Activated CD8-positive, alpha-beta T cell treated with anti-CD3 and anti-CD28 coated beads, Interleukin-2, amount 10 ng/mL, durations not matched to agents 7 days and 5 days (primary cell): ENCODE measurements around the gene FBXW5. TPM values are rescaled to one million over a fixed set of nuclear protein-coding genes. Genes with fewer than 3 reads are reported as not detected.

ENCODE experiments used
- ATAC-seq: fragments of 150-1000 bp; cut with Tn5 transposase; one replicate; pipeline ENCODE4 v1.10.0; 2021; ENCODE audit warnings: moderate library complexity
- CTCF ChIA-PET: fragments of 350-600 bp; sonication (Branson Sonifier 250); formaldehyde crosslinking; loops from one replicate; lab custom pipeline; 2021; ENCODE audit warnings: antibody characterized with exemption; lab: Charles Lee
- POLR2A ChIA-PET: fragments of 350-600 bp; sonication (Branson Sonifier 250); formaldehyde crosslinking; loops from one replicate; lab custom pipeline; 2021; ENCODE audit warnings: antibody characterized with exemption; lab: Charles Lee
- DNase-seq: peaks from one replicate; pipeline ENCODE4 v3.0.0-alpha.2; 2020
- H3K27ac Mint-ChIP-seq: one replicate; pipeline ENCODE4 v1.8.0; 2021; ENCODE audit warnings: mild to moderate bottlenecking, mixed read lengths
- H3K27me3 Mint-ChIP-seq: one replicate; pipeline ENCODE4 v1.8.0; 2021; ENCODE audit warnings: low read depth, mixed read lengths
- H3K36me3 Mint-ChIP-seq: one replicate; pipeline ENCODE4 v1.8.0; 2021; ENCODE audit warnings: low read depth, mixed read lengths
- H3K4me1 Mint-ChIP-seq: one replicate; pipeline ENCODE4 v1.8.0; 2021; ENCODE audit warnings: low read depth, mixed read lengths
- H3K4me3 Mint-ChIP-seq: one replicate; pipeline ENCODE4 v1.8.0; 2021; ENCODE audit warnings: mild to moderate bottlenecking, mixed read lengths
- H3K9me3 Mint-ChIP-seq: one replicate; pipeline ENCODE4 v1.8.0; 2022; ENCODE audit warnings: mixed read lengths; ENCODE audit not compliant: insufficient read depth
- total RNA-seq, 2 experiments: library from RNA; stranded (reverse); gene quantifications; one replicate each; pipeline ENCODE4 v1.2.3, GENCODE V29; 2021

FBXW5 gene
- total RNA-seq, 2 experiments from 2014 or later = 103 to 104 TPM

DNA sequence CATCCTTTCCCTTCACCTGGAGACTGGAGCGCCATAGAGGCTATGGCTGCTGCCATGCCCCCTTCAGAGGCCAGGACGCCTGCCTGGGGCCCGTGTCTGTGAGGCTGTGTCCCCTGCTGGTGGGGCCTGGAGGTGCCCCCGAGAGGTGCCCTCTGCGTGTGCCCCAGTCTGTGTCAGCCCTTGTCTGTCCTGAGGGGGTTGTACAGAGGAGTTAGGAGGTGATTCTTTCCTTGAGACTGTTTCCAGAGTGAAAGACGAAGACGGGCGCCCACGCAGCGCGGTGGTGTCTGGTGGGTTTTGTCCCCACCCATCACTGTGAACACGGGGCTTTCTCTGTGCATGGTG, 33.7 kb downstream of the FBXW5 start:
- no peak for DNase-seq
- Mint-ChIP-seq H3K27me3 (no peaks in the 10 kb centered on the region), H3K9me3 (no peaks in the 10 kb centered on the region), H3K36me3 (peaks cover 52% of the 10 kb centered on the region), H3K27ac (no peak overlapping the region), H3K4me1 (no peaks in the 10 kb centered on the region), H3K4me3 (no peak overlapping the region)
- ATAC-seq = peak; percentile 47
- ChIA-PET POLR2A (interaction anchor here (1.2 kb wide), 1 partner anchor 85 kb away, joined by 3 read pairs; the partner anchor contains the start of gene CLIC3), CTCF (no interaction called here)

DNA sequence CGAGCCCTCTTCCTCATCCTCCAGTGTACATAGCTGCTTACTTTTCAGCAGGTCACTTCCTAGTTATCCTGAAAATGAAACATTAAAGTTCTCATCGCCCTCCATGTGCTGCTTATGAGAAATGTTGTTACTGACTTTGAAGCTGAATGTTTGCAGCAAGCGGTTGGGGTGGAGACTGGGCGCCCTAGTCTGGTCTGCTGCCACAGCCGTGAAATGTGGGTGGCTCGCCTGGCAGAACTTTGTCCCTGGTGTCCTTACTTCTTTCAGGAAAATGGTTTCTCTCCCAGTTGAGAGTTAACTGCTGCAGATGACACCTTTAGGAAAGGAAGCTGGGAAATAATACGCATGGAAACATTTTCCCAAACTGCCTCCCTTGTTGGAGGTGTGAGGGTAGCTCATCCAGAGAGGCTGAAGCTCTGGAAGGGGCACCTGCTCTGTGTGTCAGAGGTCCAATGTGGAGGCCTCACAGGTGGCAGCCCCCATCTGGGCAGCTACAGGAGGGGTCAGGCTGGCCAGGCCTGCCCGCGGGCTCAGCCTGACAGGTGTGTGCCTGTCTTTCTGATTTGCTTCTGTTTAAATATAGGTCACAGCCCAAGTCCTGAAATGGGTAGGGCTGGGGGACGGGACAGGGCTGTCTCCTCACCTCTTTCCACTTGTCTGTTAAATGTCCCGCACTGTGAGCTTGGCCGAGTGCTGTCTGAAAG, 34.2 kb downstream of the FBXW5 start:
- Mint-ChIP-seq H3K9me3 (no peaks in the 10 kb centered on the region), H3K4me1 (no peaks in the 10 kb centered on the region), H3K4me3 (no peak overlapping the region), H3K27ac (no peak overlapping the region), H3K36me3 (peaks cover 50% of the 10 kb centered on the region), H3K27me3 (no peaks in the 10 kb centered on the region)
- CTCF ChIA-PET = no interaction called here
- POLR2A ChIA-PET = interaction anchor here (0.6 to 1.2 kb wide), 2 partner anchors 52 to 86 kb away, joined by 3 read pairs; partner anchors contain the start of gene CLIC3
- DNase-seq (no peak), ATAC-seq (peak; percentile 14)

DNA sequence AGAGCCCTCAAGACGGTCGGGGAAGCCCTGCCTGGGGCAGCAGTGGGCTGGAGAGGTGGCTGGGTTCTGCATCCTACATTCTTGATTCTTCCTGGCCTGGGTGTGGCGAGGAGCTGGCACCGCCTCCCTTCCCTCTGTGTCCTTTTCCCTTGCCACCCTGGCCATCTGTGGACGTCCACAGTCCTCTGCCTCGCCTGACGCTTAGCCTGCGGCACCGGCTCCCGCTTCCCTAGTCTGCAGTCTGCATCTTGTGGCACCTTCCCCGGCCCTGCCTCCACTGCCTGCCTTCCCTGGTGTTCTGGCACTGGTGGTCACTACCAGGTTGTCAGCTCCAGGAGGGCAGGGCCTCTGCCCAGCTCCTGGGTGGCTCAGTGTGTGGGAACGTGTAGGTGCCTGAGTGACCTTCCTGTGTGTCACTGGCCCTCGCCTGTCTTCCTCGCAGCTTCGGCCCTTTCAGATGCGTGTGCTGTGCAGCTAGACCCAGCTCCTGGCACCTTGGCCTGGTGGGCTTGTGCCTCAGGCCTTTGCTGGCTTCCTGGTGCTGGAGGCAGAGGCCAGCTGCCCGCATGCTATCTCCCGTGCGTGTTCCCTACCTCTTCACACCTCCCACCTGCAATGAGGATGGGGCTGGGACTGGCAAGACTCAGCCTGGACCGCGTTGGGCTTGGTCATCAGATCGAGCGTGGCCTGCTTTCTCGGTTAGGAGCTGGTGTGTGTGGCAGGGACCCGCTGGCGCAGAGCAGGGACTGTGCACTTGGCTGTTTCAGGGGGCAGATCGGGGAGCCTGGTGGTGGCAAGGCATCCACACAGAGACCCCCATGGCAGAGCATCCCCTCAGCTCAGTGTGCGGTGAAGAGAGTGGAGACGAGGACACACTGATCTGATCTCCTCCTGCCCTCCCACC, 37.3 kb downstream of the FBXW5 start:
- Mint-ChIP-seq H3K4me3 (no peak overlapping the region), H3K27me3 (no peaks in the 10 kb centered on the region), H3K4me1 (peaks cover 9% of the 10 kb centered on the region), H3K27ac (no peak overlapping the region), H3K36me3 (peaks cover 51% of the 10 kb centered on the region), H3K9me3 (no peaks in the 10 kb centered on the region)
- no peak for DNase-seq
- ATAC-seq = no peak
- CTCF ChIA-PET = no interaction called here
- POLR2A ChIA-PET = no interaction called here

DNA sequence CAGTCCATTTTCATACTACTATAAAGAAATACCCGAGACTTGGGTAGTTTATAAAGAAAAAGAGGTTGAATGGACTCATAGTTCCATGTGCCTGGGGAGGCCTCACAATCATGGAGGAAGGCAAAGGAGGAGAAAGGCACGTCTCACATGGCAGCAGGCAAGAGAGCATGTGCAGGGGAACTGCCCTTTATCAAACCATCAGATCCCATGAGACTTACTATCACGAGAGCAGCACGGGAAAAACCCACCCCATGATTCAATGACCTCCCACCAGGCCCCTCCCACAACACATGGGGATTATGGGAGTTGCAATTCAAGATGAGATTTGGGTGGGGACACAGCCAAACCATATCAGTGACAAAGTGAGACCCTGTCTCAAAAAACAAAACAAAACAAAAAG, 38.3 kb downstream of the FBXW5 start:
- CTCF ChIA-PET = no interaction called here
- POLR2A ChIA-PET = no interaction called here
- Mint-ChIP-seq H3K4me3 (no peak overlapping the region), H3K9me3 (no peaks in the 10 kb centered on the region), H3K27me3 (no peaks in the 10 kb centered on the region), H3K36me3 (peaks cover 60% of the 10 kb centered on the region), H3K4me1 (peaks cover 19% of the 10 kb centered on the region), H3K27ac (peak overlapping the region; percentile 39)
- DNase-seq (no peak), ATAC-seq (no peak)

DNA sequence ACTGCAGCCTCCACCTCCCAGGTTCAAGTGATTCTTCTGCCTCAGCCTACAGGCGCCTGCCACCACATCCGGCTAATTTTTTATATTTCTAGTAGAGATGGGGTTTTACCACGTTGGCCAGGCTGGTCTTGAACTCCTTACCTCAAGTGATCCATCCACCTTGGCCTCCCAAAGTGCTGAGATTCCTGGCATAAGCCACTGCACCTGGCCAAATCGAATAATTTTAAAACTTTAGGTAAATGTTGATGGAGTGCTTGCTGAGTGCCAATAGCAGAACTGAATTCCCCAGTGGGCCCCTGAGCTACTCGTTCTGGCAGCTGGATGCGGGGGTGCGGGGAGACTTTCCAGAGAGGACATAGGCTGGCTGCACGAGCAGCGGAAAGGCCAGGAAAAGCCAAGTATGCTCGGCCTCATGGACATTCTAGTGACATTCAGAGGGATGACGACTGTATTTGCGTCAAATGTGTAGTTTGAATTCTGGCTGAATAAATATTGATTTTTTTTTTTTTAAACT, 41.4 kb downstream of the FBXW5 start:
- Mint-ChIP-seq H3K27ac (no peak overlapping the region), H3K36me3 (peaks cover 59% of the 10 kb centered on the region), H3K27me3 (no peaks in the 10 kb centered on the region), H3K4me1 (peaks cover 32% of the 10 kb centered on the region), H3K9me3 (no peaks in the 10 kb centered on the region), H3K4me3 (no peak overlapping the region)
- POLR2A ChIA-PET = interaction anchor here (0.9 to 3.2 kb wide), 6 partner anchors 12 to 96 kb away, joined by 3 to 28 read pairs (median 6); partner anchors contain the start of genes RABL6 and TRAF2
- DNase-seq = no peak
- ATAC-seq = no peak
- CTCF ChIA-PET = interaction anchor here (0.9 to 3.1 kb wide), 6 partner anchors 10 to 302 kb away, joined by 3 to 14 read pairs (median 4); partner anchors contain the start of genes AJM1 and TRAF2

DNA sequence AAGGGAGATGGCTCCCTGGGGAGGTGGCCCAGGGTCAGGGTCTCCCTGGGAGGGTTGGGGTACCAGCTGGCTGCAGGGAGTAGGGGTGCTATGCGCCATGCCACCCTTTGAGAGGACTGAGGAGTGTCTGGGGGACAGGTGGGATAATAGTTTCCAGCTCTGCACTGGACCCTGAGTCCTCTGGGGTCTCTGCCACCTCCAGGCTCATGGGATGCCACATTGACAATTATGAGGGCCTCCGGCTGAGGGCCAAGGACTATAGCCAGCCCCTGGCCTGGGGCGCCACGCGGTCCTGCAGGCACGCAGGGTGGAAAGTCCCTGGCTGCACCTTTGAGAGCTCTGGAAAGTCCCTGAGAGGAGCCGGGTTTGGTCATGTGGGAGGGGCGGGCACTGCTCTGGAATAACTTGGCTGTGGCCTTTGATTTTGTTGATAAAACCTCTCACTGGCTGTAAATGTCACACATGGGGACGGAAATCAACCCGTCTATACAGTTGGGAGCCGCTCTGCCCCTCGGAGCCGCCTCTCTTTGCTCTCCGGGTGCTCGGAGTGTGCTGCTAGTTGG, 42.2 kb downstream of the FBXW5 start:
- POLR2A ChIA-PET = interaction anchor here (0.9 to 3.2 kb wide), 13 partner anchors 11 to 716 kb away, joined by 3 to 28 read pairs (median 5); partner anchors contain the start of genes EHMT1, PAXX, RABL6 and TRAF2
- DNase-seq = peak; percentile 61
- Mint-ChIP-seq H3K27me3 (no peaks in the 10 kb centered on the region), H3K4me1 (peaks cover 32% of the 10 kb centered on the region), H3K9me3 (no peaks in the 10 kb centered on the region), H3K4me3 (peak overlapping the region; percentile 36), H3K27ac (peak overlapping the region; percentile 83), H3K36me3 (peaks cover 52% of the 10 kb centered on the region)
- peak; percentile 74 for ATAC-seq
- CTCF ChIA-PET = interaction anchor here (0.9 to 3.1 kb wide), 8 partner anchors 9 to 302 kb away, joined by 3 to 14 read pairs (median 4); partner anchors contain the start of genes AJM1 and TRAF2

DNA sequence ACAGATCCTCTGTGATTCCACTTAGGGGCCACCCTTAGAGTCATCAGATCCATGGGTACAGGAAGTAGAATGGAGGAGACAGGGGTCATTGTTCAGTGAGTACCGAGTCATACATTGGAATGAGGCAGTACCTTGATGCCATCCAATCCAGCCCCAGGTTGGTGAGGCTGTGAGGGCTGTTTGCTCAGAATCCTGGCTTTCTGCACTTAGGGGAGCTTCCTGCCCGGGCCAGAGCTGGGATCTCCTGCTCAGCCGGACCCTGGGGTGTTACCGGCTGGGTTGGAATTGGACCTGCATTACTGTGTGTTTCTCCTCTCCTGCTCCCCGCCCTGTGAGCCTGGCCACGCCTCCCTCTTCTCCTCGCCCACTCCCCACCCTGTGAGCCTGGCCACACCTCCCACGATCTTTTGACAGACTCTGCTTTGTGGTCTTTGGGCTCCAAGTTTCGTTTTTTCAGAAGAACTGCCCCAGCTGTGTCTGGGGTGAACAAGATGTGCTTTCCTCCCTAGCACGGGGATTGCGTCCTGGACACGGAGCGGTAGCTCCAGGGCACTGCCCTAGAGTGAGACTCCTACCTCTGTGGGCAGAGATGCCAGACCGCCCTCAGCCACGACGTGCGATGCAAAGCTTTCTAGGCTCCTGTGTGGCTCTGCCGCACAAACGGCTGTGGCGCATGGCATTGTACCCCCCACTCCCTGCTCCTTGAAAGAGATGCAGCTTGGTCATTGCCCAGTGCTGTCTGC, 42.9 kb downstream of the FBXW5 start:
- Mint-ChIP-seq H3K4me1 (peaks cover 35% of the 10 kb centered on the region), H3K27ac (peak overlapping the region; percentile 83), H3K36me3 (peaks cover 48% of the 10 kb centered on the region), H3K27me3 (no peaks in the 10 kb centered on the region), H3K9me3 (no peaks in the 10 kb centered on the region), H3K4me3 (peak overlapping the region; percentile 46)
- peak; percentile 63 for DNase-seq
- ChIA-PET CTCF (interaction anchor here (0.9 to 3.1 kb wide), 9 partner anchors 8 to 166 kb away, joined by 3 to 14 read pairs (median 4); partner anchors contain the start of genes AJM1 and TRAF2), POLR2A (interaction anchor here (0.9 to 3.2 kb wide), 13 partner anchors 11 to 717 kb away, joined by 3 to 28 read pairs (median 5); partner anchors contain the start of genes EHMT1, PAXX, RABL6 and TRAF2)
- peak; percentile 41 for ATAC-seq

DNA sequence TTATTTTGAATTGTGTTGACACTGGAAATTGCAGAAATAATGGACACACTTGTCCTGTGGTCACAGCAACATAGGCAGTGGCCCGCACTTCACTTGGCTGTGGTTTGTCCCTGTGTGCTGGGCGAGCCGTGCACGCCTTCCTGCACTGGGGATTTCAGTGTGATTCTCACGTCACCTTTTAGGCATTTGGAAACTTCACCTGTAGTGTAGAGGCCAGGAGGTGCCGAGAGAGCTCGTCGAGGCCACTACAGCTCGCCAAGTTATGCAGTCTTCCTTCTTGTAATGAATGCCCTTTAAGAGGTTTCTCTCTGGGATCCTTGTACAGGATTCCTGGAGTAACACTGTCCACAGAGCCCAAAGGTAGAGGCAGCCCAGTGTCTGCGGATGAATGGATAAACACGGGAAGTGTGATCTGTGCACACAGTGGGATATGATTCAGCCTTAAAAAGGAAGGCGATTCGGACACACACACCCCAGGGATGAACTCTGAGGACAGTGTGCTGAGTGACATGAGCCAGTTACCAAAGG, 43.5 kb downstream of the FBXW5 start:
- no peak for ATAC-seq
- no peaks in the 10 kb centered on the region for H3K9me3 Mint-ChIP-seq
- no peaks in the 10 kb centered on the region for H3K27me3 Mint-ChIP-seq
- H3K4me3 Mint-ChIP-seq = no peak overlapping the region
- POLR2A ChIA-PET = interaction anchor here (1.4 to 3.2 kb wide), 3 partner anchors 14 to 26 kb away, joined by 4 to 28 read pairs (median 15); partner anchors contain the start of gene TRAF2
- H3K4me1 Mint-ChIP-seq = peaks cover 35% of the 10 kb centered on the region
- H3K36me3 Mint-ChIP-seq = peaks cover 44% of the 10 kb centered on the region
- no peak for DNase-seq
- peak overlapping the region; percentile 83 for H3K27ac Mint-ChIP-seq
- CTCF ChIA-PET = interaction anchor here (1.0 to 3.1 kb wide), 4 partner anchors 15 to 133 kb away, joined by 3 to 14 read pairs (median 5); partner anchors contain the start of genes AJM1 and TRAF2

DNA sequence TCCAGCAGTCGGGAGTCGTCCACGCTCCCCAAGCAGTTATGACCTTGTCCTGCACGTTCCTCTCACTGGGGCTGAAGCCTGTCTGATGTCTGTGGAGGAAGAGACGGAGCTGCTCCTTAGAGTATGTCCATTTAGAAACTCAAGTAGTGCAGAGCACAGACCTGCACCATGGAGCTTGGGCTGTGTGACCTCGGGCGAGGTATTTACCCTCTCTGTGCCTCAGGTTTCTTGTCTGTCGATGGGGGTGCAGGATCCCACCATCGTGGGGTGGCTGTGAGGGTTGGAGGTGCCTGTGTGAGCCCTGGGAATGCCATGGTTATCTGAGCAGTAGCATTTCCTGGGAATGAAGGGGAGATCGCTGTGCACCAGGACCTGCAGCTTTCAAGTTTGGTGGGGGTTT, 44.0 kb downstream of the FBXW5 start:
- Mint-ChIP-seq H3K4me3 (no peak overlapping the region), H3K27ac (peak overlapping the region; percentile 41), H3K36me3 (peaks cover 44% of the 10 kb centered on the region), H3K4me1 (peaks cover 35% of the 10 kb centered on the region), H3K27me3 (no peaks in the 10 kb centered on the region), H3K9me3 (no peaks in the 10 kb centered on the region)
- ATAC-seq (no peak), DNase-seq (no peak)
- ChIA-PET CTCF (interaction anchor here (1.2 to 3.1 kb wide), 2 partner anchors 15 to 58 kb away, joined by 6 to 14 read pairs; partner anchors contain the start of genes AJM1 and TRAF2), POLR2A (interaction anchor here (3.2 kb wide), 1 partner anchor 14 kb away, joined by 28 read pairs; the partner anchor contains the start of gene TRAF2)

DNA sequence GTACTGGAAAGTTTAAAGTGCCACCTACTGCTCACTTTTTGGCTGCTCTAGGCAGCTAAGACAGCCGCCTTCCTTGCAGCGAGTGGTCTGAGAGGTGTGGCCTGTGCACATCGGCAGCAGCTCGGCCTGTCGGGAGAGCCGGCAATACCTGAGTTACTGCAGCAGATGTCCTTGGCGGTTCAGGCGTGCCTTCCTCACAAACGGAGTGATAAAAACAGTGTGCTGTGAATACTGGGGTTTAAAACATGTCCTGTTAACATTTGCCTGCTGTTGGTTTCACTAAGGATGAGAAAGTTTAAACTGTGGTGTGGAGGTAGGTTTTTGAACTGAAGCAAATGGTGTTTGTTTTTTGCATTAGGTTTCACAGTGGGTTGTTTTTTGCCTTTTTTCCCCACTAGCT, 45.3 kb downstream of the FBXW5 start:
- H3K4me1 Mint-ChIP-seq = peaks cover 35% of the 10 kb centered on the region
- POLR2A ChIA-PET = interaction anchor here (0.7 kb wide), 1 partner anchor 17 kb away, joined by 3 read pairs; no protein-coding TSS in a partner anchor

More for the DNA sequence above, 45.3 kb downstream of the FBXW5 start:
- CTCF ChIA-PET = interaction anchor here (1.3 kb wide), 1 partner anchor 57 kb away, joined by 6 read pairs; the partner anchor contains the start of gene AJM1
- Mint-ChIP-seq H3K27ac (no peak overlapping the region), H3K36me3 (peaks cover 50% of the 10 kb centered on the region), H3K27me3 (no peaks in the 10 kb centered on the region), H3K4me3 (no peak overlapping the region), H3K9me3 (no peaks in the 10 kb centered on the region)
- ATAC-seq = no peak
- DNase-seq = no peak
